ENCODE measurements around the gene KCNK3.
A peak's percentile ranks its signal among the peaks of the same experiment; 100 is the strongest.

The KCNK3 gene

DNA sequence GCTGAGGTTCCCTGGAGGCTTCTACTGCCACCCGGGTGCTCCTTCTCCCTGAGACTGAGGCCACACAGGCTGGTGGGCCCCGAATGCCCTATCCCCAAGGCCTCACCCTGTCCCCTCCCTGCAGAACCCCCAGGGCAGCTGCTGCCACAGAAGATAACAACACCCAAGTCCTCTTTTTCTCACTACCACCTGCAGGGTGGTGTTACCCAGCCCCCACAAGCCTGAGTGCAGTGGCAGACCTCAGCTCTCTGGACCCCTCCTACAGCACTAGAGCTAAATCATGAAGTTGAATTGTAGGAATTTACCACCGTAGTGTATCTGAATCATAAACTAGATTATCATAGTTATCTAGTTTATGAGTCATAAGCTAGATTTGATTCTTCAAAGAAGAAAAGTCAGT, 86.0 kb downstream of the KCNK3 start:
- no peak for DNase-seq (ENCODE audit: low read depth in 1 of 2, low spot score in 1 of 2)
- H3K27ac ChIP-seq (replicated peaks): no peak overlapping the region
- TF ChIP-seq SPI1 (IDR thresholded peaks at IDR 0.05; ENCODE audit: borderline replicate concordance, low read depth) (no peak), GABPA (IDR thresholded peaks at IDR 0.05; ENCODE audit: low read depth) (no peak), POLR2AphosphoS5 (IDR thresholded peaks at IDR 0.05; ENCODE audit: low read depth) (no peak)
- TF ChIP-seq, protein P1, sequence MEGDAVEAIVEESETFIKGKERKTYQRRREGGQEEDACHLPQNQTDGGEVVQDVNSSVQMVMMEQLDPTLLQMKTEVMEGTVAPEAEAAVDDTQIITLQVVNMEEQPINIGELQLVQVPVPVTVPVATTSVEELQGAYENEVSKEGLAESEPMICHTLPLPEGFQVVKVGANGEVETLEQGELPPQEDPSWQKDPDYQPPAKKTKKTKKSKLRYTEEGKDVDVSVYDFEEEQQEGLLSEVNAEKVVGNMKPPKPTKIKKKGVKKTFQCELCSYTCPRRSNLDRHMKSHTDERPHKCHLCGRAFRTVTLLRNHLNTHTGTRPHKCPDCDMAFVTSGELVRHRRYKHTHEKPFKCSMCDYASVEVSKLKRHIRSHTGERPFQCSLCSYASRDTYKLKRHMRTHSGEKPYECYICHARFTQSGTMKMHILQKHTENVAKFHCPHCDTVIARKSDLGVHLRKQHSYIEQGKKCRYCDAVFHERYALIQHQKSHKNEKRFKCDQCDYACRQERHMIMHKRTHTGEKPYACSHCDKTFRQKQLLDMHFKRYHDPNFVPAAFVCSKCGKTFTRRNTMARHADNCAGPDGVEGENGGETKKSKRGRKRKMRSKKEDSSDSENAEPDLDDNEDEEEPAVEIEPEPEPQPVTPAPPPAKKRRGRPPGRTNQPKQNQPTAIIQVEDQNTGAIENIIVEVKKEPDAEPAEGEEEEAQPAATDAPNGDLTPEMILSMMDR (IDR thresholded peaks at IDR 0.05; ENCODE audit: insufficient read depth, low read length): no peak
- TF ChIP-seq, protein P2, sequence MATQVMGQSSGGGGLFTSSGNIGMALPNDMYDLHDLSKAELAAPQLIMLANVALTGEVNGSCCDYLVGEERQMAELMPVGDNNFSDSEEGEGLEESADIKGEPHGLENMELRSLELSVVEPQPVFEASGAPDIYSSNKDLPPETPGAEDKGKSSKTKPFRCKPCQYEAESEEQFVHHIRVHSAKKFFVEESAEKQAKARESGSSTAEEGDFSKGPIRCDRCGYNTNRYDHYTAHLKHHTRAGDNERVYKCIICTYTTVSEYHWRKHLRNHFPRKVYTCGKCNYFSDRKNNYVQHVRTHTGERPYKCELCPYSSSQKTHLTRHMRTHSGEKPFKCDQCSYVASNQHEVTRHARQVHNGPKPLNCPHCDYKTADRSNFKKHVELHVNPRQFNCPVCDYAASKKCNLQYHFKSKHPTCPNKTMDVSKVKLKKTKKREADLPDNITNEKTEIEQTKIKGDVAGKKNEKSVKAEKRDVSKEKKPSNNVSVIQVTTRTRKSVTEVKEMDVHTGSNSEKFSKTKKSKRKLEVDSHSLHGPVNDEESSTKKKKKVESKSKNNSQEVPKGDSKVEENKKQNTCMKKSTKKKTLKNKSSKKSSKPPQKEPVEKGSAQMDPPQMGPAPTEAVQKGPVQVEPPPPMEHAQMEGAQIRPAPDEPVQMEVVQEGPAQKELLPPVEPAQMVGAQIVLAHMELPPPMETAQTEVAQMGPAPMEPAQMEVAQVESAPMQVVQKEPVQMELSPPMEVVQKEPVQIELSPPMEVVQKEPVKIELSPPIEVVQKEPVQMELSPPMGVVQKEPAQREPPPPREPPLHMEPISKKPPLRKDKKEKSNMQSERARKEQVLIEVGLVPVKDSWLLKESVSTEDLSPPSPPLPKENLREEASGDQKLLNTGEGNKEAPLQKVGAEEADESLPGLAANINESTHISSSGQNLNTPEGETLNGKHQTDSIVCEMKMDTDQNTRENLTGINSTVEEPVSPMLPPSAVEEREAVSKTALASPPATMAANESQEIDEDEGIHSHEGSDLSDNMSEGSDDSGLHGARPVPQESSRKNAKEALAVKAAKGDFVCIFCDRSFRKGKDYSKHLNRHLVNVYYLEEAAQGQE (IDR thresholded peaks at IDR 0.05; ENCODE audit: insufficient replicate concordance, low read depth): no peak
- no peaks in the 10 kb centered on the region for H3K27me3 ChIP-seq (ENCODE audit: insufficient read depth, poor library complexity, severe bottlenecking)
- no peak overlapping the region for H3K4me3 ChIP-seq (replicated peaks; ENCODE audit: insufficient read depth, low read length)

DNA sequence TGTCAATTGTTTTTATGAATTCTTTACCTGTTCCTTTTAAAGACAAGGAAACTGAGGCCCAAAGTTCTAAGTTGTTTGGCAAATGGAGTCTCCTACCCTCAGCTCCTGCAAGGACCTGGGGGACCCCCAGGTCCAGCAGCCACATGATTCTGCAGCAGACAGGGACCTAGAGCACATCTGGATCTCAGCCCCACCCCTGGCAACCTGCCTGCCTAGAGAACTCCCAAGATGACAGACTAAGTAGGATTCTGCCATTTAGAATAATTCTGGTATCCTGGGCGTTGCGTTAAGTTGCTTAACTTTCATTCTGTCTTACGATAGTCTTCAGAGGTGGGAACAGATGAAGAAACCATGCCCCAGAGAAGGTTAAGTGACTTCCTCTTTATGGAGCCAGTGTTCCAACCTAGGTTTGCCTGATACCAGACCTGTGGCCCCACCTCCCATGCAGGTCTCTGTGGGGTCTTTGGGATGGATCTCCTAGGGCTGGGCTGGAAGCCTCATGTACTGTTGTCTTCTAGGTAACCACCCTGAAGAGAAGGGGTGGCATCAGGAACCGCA, 87.8 kb downstream of the KCNK3 start:
- Histone ChIP-seq H3K27me3 (ENCODE audit: insufficient read depth, poor library complexity, severe bottlenecking) (no peaks in the 10 kb centered on the region), H3K4me3 (replicated peaks; ENCODE audit: insufficient read depth, low read length) (no peak overlapping the region), H3K27ac (replicated peaks) (peak overlapping the region; percentile 45)
- TF ChIP-seq, protein P1 (IDR thresholded peaks at IDR 0.05; ENCODE audit: insufficient read depth, low read length): no peak
- TF ChIP-seq GABPA (IDR thresholded peaks at IDR 0.05; ENCODE audit: low read depth) (no peak), POLR2AphosphoS5 (IDR thresholded peaks at IDR 0.05; ENCODE audit: low read depth) (no peak), SPI1 (IDR thresholded peaks at IDR 0.05; ENCODE audit: borderline replicate concordance, low read depth) (peak; percentile 98)
- TF ChIP-seq, protein P2 (IDR thresholded peaks at IDR 0.05; ENCODE audit: insufficient replicate concordance, low read depth): no peak
- DNase-seq (ENCODE audit: low read depth in 1 of 2, low spot score in 1 of 2): peak; percentile 65 to 81

Measured in HL-60 (cell line).